EH (cell line): ENCODE measurements around the gene STPG2.
"Not testable (repeated sequence)": the region's sequence is repeated elsewhere in the genome, so short reads cannot be mapped to it uniquely, and the experiment has no call there.

Source experiments
- DNase-seq: peaks from one replicate; pipeline ENCODE4 v3.0.0-alpha.2; 2015; ENCODE audit warnings: low read depth

The STPG2 gene

DNA sequence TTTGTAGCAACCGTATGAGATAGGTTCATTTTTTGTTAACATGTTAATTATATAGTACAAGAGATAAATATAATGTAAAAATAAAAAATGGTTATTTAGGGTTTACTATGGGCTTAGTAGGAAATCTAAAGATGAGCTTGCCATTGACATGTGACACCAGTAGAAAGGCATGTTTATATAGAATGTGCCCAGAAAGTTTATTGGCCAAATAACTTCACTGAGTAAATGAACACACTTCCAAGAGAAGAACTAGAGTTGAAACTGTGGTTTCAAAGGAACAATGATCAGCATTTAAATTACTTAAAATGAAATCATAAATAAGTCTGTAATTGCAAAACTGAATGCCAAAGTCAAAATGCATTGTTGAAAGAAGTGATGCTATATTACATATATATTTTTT is 503.3 kb downstream of the STPG2 start:
- no peak for DNase-seq

DNA sequence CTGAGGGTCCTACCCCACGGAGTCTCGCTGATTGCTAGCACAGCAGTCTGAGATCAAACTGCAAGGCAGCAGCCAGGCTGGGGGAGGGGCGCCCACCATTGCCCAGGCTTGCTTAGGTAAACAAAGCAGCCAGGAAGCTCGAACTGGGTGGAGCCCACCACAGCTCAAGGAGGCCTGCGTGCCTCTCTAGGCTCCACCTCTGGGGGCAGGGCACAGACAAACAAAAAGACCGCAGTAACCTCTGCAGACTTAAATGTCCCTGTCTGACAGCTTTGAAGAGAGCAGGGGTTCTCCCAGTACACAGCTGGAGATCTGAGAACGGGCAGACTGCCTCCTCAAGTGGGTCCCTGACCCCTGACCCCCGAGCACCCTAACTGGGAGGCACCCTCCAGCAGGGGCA is 509.4 kb downstream of the STPG2 start:
- not testable (repeated sequence) for DNase-seq

DNA sequence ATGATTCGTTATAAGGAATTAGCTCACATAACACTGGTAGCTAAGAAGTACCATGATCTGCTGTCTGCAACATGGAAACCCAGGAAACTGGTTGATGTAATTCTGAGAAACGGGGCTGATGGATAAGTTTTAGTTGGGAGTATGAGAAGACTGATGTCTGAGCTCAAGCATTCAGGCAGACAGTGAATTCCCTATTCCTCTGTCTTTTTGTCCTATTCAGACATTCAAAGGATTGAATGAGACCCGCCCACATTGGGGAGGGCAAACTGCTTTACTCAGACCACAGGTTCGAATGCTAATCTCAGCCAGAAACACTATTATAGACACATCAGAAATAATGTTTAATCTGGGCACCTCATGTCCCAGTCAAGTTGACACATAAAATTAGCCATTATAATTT is 515.5 kb downstream of the STPG2 start:
- DNase-seq, result no peak

DNA sequence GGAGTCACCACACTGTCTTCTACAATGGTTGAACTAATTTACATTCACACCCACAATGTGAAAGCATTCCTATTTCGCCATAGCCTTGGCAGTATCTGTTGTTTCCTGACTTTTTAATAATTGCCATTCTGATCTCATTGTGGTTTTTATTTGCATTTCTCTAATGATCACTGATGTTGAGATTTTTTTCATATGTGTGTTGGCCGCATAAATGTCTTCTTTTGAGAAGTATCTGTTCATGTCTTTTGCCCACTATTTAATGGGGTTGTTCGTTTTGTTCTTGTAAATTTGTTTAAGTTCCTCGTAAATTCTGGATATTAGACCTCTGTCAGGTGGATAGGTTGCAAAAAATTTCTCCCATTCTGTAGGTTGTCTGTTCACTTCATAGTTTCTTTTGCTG is 519.1 kb downstream of the STPG2 start:
- no peak for DNase-seq

DNA sequence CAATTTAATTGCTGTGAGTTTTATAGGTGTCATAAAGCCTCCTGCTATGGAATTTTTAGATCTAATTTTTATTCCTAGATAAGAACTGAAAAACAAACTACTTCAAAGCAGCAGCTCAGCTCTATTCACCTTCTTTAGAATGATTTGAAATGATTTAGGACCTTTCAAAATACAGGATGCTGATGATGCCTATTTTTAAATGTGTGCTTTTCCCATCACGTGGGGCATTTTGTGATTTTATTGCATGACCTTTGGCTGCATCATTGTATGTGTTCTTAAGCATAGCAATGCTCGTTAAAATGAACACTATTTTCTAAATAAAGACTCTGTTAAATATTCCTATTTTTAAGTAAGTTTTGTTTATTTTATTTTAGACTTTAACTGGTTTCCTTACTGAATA is 537.3 kb downstream of the STPG2 start:
- DNase-seq, result no peak

DNA sequence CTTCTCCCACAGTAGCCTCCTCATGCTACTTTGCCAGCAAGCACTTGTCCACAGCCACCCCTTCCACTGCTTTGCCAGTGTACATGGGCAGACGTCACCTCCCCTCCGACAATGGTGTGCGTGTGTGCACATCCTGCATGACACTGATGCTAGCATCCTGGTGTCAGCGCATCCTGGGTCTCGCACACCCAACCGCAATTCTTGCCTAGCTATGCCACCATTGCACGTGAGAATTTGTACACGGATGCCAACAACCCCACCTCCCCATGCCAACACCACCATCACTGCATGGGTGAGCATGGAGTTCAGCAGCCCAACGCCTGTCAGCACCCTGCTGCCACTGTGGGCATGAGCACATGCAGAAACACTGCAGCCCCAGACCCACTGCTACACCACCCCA is 550.0 kb downstream of the STPG2 start:
- DNase-seq, result no peak

DNA sequence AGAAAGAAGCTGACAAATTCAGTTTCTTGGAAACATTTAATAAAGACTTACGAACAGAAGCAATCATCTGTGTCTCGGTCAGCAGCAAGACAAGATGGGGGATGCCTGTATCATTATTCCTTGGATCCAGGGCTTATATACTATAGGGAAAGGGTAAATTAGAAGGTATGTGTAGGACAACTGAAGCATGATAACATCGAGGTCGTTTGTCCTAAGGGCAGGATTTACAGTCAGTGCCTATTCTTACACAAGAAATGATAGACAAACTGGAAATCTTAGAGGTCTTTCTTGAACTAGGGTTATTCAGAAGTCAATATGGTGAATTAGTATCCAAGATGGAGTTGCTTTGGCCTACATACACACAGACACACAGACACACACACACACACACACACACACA is 553.0 kb downstream of the STPG2 start:
- no peak for DNase-seq

DNA sequence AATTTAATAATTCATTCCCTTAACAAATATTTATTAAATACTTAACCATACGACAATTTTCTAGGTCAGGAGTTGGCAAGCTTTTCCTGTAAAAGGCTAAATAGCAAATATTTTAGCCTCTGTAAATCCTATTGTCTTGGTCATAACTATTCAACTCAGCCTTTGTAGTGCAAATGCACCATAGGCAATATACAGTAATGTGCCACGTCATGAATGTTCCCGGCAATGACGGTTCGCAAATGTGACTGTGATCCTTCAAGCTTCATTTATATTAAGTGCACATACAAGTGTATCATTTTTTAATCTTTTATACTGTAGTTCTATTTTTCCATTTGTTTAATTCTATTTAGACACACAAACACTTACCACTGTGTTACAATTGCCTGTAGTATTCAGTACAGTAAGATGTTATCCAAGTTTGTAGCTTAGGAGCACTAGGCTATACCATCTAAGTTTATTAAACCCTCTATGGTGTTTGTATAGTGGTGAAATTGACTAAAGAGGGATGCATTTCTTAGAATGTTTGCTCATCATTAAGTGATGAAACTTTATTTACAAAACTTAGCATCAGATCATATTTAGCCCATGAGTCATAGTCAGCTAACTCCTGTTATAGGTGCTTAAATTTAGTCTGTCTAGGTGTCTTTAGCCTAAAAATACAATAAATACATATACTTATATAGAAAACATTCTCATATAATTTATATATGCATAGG is 553.6 kb downstream of the STPG2 start:
- DNase-seq, result no peak

DNA sequence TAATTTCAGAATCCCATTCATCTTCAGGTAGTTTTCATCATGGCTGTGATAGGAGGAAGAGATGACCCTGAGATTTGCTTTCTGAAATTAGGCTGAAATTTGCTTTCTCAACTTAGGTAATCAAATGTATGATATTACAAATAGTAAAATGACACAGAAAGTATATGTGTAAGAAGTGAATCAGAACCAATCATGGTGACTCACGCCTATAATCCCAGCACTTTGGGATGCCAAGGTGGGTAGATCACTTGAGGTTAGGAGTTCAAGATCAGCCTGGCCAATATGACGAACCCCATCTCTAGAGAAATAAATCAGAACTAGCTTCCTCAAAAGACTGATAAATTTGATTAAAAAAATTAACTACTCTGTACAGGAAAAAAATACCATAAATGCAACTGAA is 555.4 kb downstream of the STPG2 start:
- no peak for DNase-seq

DNA sequence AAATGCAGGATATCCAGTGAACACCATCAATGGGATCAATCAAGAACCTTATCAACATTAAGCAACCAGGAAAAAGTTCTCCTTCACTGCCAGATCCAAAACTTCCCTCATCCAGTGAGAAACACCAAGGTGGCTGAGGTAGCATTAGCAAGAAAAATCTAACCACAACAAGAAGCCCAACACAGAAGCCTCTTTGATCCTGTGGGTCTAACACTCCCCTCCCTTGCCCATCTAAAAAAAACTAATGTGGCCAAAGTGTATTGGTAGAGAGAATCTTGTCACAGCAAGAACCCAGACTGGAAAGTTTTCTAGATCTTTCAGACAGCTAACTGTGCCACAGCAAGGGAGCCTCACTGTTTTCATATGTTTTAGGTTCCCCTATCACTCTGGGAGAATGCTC is 558.0 kb downstream of the STPG2 start:
- DNase-seq, result no peak

DNA sequence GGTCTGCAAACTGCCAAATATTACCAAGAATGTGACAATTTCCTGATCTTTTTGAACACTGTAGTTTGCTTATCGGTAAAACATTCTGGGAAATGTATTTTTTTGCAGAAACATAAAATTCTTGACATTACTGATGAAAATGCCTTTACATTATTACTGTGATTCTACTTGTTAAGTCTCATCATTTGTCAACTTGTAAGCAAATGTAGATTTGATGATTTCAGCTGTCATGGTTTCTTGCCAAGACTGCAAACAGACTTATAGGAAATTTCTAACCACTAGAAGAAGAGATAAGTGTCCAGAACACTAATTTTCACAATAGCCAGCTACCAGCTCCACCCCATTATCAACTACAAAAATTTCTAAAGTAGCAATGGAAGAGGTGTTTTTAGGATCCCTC is 560.4 kb downstream of the STPG2 start:
- DNase-seq, result no peak

DNA sequence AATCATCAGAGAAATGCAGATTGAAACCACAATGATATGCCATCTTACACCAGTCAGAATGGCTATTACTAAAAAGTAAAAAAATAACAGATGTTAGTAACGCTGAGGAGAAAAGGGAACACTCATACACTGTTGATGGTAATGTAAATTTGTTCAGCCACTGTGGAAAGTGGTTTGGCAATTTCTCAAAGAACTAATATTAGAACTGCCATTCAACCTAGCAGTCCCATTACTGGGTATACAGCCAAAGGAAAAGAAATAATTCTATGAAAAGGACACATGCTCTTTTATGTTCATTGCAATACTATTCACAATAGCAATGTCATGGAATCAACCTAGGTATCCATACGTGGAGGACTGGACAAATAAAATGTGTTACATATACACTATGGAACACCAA is 566.3 kb downstream of the STPG2 start:
- DNase-seq, result no peak

DNA sequence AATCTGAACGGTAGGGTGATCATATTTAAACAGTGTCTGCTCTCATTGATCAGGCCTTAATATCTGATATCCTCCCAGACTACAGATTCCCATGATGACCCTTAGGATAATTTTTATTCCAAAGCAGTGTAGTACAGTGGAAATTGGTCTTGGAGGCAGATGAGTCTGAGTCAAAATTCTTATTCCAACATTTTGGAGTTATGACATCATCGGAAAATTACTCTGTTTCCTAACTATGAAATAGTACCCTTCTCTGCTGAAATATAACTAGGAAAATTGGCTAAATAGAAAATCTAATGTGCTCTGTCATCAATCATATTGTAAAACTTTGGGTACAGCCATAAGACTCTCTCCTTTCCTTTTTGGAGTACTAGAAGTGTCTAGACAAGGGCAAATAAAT is 583.3 kb downstream of the STPG2 start:
- no peak for DNase-seq

DNA sequence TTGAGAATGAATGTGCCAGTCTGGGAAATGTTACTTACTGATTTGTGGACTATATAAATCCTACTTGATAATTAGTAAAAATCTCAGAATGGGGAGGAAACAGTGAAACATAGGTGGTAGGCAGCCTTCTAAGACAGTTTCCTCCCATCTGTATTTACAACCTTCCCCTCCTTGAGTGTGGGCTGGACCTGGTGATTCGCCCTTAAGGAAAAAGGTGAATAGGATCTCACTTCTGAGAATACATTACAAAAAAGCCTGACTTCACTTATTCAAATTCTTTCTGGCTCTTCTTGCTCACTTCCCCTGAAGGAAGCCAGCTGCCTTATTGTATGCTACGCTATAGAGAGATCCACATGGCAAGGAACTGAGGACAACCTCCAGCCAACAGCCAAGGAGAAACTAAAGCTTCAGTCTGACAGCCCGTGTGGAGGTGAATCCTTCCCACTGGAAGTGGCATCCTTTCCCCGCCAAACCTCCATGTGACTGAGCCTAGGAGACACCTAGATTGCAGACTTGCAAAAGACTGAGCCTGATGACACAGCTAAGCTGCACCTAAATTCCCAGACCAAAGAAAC is 585.0 kb downstream of the STPG2 start:
- no peak for DNase-seq

DNA sequence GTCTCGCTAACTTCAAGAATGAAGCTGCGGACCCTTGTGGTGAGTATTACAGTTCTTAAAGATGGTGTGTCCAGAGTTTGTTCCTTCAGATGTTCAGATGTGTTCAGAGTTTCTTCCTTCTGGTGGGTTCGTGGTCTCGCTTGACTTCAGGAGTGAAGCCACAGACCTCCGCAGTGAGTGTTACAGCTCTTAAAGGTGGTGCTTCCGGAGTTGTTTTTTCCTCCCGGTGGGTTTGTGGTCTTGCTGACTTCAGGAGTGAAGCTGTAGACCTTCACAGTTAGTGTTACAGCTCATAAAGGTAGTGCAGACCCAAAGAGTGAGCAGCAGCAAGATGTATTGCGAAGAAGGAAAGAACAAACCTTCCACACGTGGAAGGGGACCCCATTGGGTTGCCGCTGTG is 592.6 kb downstream of the STPG2 start:
- not testable (repeated sequence) for DNase-seq

DNA sequence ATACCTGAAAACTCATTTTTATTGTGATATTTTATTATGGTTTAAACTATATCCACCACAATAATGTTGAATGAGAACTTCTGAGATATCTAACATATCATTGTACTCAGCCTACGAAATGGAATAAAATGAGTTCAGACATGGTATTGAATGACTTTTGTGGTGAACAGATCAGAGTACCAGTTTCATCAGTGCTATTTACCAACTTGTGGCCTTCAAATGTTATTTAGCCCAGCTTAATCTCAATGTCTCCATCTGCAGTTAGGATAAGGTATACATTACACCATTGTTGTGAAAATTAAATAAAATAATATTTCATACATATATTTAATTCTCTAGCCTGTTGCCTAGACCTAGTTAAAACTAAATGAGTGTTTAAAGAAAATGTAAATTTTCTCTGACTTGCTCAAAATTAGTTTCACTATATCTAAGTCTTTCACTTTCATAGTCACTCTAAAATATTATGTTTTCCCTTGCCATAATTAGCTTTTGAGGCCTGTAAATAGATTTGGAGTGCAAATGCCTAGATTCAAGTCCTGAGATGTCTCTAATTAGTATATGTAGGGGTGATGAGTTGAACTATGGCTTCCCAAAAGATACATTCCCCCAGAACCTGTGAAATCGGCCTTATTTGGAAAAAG is 594.2 kb downstream of the STPG2 start:
- no peak for DNase-seq

DNA sequence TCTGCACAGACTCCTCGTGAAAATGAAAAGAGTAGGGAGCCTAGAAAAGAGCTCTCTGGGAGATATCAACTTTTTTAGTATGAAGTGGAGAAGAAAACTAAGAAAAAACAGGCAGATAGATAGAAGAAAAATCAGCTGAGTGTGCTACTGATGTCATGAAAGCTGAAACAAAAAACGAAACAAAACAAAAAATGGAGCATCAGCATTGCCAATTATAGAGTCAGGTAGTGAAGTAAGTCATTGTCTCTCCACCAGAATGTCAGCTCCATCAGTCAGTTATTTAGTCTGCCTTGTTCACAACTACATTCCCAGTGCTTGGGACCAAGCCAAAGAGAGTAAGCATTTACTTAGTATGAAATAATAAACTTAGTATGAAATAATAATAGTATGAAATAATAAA is 595.1 kb downstream of the STPG2 start:
- no peak for DNase-seq

DNA sequence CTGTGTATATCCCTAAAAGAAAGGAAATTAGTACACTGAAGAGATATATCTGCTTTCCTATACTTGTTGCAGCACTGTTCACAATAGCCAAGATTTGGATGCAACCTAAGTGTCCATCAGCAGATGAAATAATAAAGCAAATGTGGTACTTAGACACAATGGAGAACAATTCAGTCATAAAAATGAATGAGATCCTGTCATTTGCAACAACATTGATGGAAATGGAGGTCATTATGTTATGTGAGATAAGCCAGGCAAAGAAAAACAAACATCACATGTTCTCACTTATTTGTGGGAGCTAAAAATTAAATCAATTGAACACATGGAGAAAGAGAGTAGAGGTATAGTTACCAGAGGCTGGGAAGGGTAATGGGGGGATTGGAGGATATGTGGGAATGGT is 611.9 kb downstream of the STPG2 start:
- DNase-seq, result no peak

DNA sequence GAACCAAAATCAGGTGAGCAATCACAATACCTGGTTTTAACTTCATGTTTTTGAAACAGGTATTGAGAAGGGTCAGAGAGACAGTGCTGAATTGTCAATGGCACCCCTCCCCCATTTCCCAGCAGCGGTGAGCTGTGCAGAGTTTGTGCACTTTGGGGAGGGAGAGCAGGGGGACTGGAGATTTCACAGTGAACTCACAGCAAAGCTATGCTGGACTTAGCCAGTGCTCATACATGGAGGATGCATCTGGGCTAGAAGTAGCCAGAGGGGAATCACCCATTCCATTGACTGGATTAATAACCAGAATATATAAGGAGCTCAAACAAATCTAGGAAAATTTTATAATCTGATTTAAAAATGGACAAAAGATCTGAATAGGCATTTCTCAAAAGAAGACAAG is 612.6 kb downstream of the STPG2 start:
- no peak for DNase-seq

DNA sequence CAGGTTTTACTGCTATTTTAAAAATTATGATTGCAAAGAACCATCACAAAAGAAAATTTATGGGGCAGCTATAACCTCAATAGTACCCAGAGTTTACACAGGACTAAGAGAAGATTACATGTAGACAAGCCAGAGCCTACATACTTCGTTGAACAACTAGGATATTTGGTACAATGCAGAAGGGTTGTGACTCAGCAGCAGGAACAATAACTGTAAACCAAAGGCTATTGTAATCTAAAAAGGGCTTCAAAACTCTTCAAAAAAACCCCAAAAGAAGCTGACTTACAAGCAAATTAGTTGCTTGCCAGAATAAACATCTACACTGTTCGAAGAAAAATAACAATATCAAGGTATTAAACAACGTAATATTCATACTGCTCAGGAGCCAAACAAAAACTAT is 618.0 kb downstream of the STPG2 start:
- DNase-seq, result no peak

DNA sequence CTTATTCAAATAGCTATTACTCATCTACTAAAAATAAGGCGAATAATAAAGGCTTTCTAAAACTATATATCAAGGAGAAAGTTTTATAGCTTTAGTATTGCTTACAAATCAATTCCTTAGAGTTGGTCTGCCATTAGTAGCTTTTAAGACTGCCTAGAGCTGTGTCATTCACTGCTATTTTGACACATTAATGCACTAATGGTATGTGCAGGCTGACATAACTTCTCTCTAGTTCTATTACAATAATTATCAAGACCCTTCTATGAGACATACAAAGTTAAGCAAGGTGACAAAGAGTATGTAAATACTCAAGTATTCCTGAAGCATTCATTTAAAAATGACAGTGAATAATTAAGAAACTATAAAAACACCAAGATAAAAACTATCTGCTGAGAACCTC is 625.3 kb downstream of the STPG2 start:
- DNase-seq, result no peak

DNA sequence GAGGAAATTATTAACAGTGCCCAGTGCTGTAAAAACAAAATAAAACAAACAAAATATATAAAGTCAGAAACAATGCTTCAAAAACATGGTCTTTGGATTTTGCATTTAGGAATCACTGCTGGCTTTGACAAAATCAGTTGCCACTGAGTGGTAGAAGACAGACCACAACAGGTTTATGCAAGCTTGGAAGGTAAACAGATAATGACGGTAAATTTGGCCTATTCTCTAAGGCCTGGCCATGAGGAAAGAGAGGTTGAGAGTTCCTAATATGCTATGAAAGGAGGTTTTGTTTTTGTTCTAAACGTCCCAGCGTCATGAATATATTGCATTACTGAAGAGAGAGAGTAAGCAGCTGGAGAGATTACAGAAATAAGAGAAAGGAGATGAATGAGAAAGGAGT is 629.4 kb downstream of the STPG2 start:
- no peak for DNase-seq
